A673 (cell line): ENCODE data around the gene NUDT3. TPM values are rescaled to one million over a fixed set of nuclear protein-coding genes. Genes with fewer than 3 reads are reported as not detected.

Experiments used
- BruUV-seq: library from RNA; stranded (reverse); fragments of 400-500 nt; replicated peaks from 2 replicates; lab custom pipeline; 2021; lab: Mats Ljungman, UMichigan
- CTCF ChIA-PET: fragments of 300-600 bp; sonication (Branson Sonifier 250); formaldehyde crosslinking; loops from one replicate; lab custom pipeline; 2022; ENCODE audit warnings: antibody characterized with exemption; lab: Charles Lee
- POLR2A ChIA-PET: fragments of 300-600 bp; sonication (Branson Sonifier 250); formaldehyde crosslinking; loops from one replicate; lab custom pipeline; 2022; ENCODE audit warnings: antibody characterized with exemption; ENCODE audit not compliant: low non-redundant PET; lab: Charles Lee
- DNase-seq: peaks from one replicate; pipeline ENCODE4 v3.0.0-alpha.2; 2015; ENCODE audit warnings: low spot score
- H3K27ac ChIP-seq: fragments of 200-600 bp; sonication (generic); 2 replicates; pipeline ENCODE4 v1.5.1; 2016; ENCODE audit warnings: mixed run types, low read depth, mild to moderate bottlenecking, mixed read lengths, antibody characterized with exemption, low read length; ENCODE audit not compliant: poor library complexity, severe bottlenecking
- H3K27me3 ChIP-seq: fragments of 200-600 bp; sonication (generic); replicated peaks from 2 replicates; pipeline ENCODE4 v1.6.1; 2017; ENCODE audit warnings: mixed run types, low read depth, mild to moderate bottlenecking, mixed read lengths, antibody characterized with exemption, low read length; ENCODE audit not compliant: insufficient read depth, poor library complexity
- H3K36me3 ChIP-seq: fragments of 200-600 bp; sonication (generic); 2 replicates; pipeline ENCODE4 v1.6.1; 2016; ENCODE audit warnings: mixed run types, mild to moderate bottlenecking, mixed read lengths, antibody characterized with exemption, low read length; ENCODE audit not compliant: insufficient read depth, poor library complexity, severe bottlenecking
- H3K4me1 ChIP-seq: fragments of 200-600 bp; sonication (generic); 2 replicates; pipeline ENCODE4 v1.6.1; 2017; ENCODE audit warnings: mixed run types, mild to moderate bottlenecking, mixed read lengths, antibody characterized with exemption, low read length; ENCODE audit not compliant: insufficient read depth, poor library complexity, severe bottlenecking
- H3K4me3 ChIP-seq: fragments of 200-600 bp; sonication (generic); 2 replicates; pipeline ENCODE4 v1.5.1; 2016; ENCODE audit warnings: low read depth, mixed run types, mild to moderate bottlenecking, mixed read lengths, low read length; ENCODE audit not compliant: poor library complexity, severe bottlenecking
- H3K9me3 ChIP-seq: fragments of 200-600 bp; sonication (generic); 2 replicates; pipeline ENCODE4 v1.6.1; 2016; ENCODE audit warnings: mixed run types, low read depth, mild to moderate bottlenecking, mixed read lengths, antibody characterized with exemption, low read length; ENCODE audit not compliant: poor library complexity, severe bottlenecking
- EZH2 ChIP-seq: fragments of 200-600 bp; sonication (generic); IDR thresholded peaks from 2 replicates; pipeline ENCODE4 v1.6.1; 2017; ENCODE audit warnings: borderline replicate concordance, low read depth, mild to moderate bottlenecking, mixed read lengths, antibody characterized with exemption, low read length; ENCODE audit not compliant: poor library complexity, severe bottlenecking
- intact Hi-C: fragments of 100-400 bp; cut with micrococcal nuclease; formaldehyde crosslinking; loops from one replicate; pipeline ENCODE4 v1.10.0; 2022; ENCODE audit not compliant: unreplicated experiment
- total RNA-seq: library from RNA; stranded (reverse); gene quantifications from 2 replicates; pipeline ENCODE4 v1.2.3, GENCODE V29; 2021
- TF ChIP-seq, protein P1 (sequence below): fragments of 300-800, 200-600 bp; sonication (generic); conservative IDR thresholded peaks from 2 replicates; pipeline ENCODE4 v1.5.1; 2017; ENCODE audit warnings: low read depth, mild to moderate bottlenecking, antibody characterized with exemption, low read length, moderate library complexity, mixed read lengths

NUDT3 gene
- total RNA-seq, 1 experiment from 2014 or later: 34.1 TPM

DNA sequence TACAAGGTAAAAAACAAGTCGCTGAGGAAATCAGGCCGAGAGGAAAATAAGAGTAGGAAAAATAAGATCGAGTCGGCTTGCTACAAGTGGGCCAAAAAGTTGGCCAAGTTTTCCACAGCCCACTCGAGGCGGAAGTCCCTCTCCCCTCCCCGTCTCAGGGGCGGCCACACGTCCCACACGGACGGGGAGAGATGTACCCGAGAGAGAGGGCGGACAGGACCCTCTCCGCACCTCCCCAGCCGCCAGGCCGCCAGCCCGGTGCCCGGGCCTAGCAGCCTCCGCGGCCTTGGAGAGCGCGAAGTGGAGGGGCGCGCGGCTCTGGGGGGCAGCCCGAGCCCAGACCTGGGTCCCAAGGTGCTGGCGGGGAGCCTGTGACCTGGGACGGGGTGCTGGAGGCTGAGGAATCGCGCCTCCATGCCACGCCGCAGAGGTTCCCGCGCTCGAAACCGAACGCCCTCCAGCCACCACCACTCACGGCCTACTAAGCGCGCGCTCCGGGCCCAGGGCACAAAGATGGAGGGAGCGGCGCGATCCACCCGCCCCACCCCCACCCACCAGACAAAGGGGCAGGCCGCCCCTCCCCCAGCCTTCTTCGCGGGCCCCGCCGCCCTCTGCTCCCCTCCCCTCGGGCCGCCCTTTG is 157.7 kb downstream of the NUDT3 start:
- no peaks in the 10 kb centered on the region for H3K36me3 ChIP-seq
- no peaks in the 10 kb centered on the region for H3K9me3 ChIP-seq
- TF ChIP-seq, protein P1, sequence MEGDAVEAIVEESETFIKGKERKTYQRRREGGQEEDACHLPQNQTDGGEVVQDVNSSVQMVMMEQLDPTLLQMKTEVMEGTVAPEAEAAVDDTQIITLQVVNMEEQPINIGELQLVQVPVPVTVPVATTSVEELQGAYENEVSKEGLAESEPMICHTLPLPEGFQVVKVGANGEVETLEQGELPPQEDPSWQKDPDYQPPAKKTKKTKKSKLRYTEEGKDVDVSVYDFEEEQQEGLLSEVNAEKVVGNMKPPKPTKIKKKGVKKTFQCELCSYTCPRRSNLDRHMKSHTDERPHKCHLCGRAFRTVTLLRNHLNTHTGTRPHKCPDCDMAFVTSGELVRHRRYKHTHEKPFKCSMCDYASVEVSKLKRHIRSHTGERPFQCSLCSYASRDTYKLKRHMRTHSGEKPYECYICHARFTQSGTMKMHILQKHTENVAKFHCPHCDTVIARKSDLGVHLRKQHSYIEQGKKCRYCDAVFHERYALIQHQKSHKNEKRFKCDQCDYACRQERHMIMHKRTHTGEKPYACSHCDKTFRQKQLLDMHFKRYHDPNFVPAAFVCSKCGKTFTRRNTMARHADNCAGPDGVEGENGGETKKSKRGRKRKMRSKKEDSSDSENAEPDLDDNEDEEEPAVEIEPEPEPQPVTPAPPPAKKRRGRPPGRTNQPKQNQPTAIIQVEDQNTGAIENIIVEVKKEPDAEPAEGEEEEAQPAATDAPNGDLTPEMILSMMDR: no peak
- TF ChIP-seq EZH2: no peak
- peaks cover 20% of the 10 kb centered on the region for H3K4me1 ChIP-seq
- H3K27ac ChIP-seq: no peak overlapping the region
- ChIA-PET CTCF (no interaction called here), POLR2A (no interaction called here)
- no peak for DNase-seq
- H3K4me3 ChIP-seq: no peak overlapping the region
- intact Hi-C loops: no loop called here
- BruUV-seq: no TSS peak
- no peaks in the 10 kb centered on the region for H3K27me3 ChIP-seq

DNA sequence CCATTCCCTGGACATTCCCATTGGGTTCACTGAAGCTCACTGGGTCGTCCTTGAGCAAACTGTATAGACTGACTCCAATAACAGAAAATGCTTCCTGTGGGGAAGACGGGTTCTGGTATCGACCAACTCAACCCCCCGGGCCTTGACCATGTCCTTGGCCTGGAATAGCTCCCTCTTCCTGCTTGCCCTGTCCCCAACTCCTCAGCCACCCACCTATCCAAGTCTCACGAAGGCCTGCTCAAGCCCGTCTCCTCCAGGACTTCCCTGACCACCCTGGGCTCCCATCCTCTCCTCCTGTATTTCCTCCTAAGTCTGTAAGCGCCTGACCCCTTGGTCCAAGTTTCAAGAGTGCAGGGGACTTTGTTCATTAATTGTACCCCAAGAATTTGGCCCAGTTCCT is 158.6 kb downstream of the NUDT3 start:
- ChIA-PET CTCF (no interaction called here), POLR2A (no interaction called here)
- Histone ChIP-seq H3K27me3 (no peaks in the 10 kb centered on the region), H3K27ac (no peak overlapping the region), H3K4me3 (no peak overlapping the region), H3K36me3 (no peaks in the 10 kb centered on the region), H3K4me1 (peaks cover 19% of the 10 kb centered on the region), H3K9me3 (no peaks in the 10 kb centered on the region)
- no peak for DNase-seq
- no TSS peak for BruUV-seq
- intact Hi-C loops: no loop called here
- no peak for TF ChIP-seq EZH2
- TF ChIP-seq, protein P1: no peak

DNA sequence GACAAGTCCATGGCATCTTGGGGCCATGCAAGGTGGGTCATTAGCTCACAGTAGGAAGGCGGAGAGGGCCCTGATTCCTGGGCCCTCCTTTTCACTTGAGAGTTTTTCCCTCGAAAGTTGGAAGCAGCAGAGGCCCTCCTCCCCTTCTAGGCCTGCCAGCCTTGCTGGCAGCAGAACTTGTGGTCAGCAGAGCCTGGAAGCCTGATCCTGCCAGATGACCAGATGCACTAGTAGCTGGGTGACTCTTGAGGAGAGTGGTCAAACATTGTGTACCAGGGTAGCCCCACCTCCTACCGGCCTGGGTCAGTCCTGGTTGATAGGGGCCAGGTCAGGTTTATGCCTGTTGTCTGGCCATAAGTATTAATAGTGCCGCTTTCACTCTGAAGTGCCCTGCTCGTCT is 159.6 kb downstream of the NUDT3 start:
- no peak for DNase-seq
- CTCF ChIA-PET: no interaction called here
- no peak overlapping the region for H3K27ac ChIP-seq
- H3K27me3 ChIP-seq: no peaks in the 10 kb centered on the region
- no TSS peak for BruUV-seq
- H3K9me3 ChIP-seq: no peaks in the 10 kb centered on the region
- H3K4me1 ChIP-seq: peaks cover 9% of the 10 kb centered on the region
- H3K4me3 ChIP-seq: no peak overlapping the region
- H3K36me3 ChIP-seq: no peaks in the 10 kb centered on the region
- TF ChIP-seq, protein P1: no peak
- intact Hi-C loops: no loop called here
- POLR2A ChIA-PET: no interaction called here
